Neural crest cell (in vitro differentiated cells): ENCODE measurements around the gene TARS1. TPM values are rescaled to one million over a fixed set of nuclear protein-coding genes. Genes with fewer than 3 reads are reported as not detected.

Experiments
- DNase-seq: peaks from one replicate; pipeline ENCODE4 v3.0.0; 2021; ENCODE audit warnings: low read depth, mixed read lengths, low spot score
- H3K27ac Mint-ChIP-seq: one replicate; pipeline ENCODE4 v1.8.0; 2021; ENCODE audit warnings: mild to moderate bottlenecking, mixed read lengths; ENCODE audit not compliant: unreplicated experiment
- H3K27me3 Mint-ChIP-seq: 2 replicates; pipeline ENCODE4 v1.8.0; 2021; ENCODE audit warnings: low read depth, mild to moderate bottlenecking, mixed read lengths
- H3K36me3 Mint-ChIP-seq: 2 replicates; pipeline ENCODE4 v1.8.0; 2021; ENCODE audit warnings: low read depth, mild to moderate bottlenecking, mixed read lengths
- H3K4me1 Mint-ChIP-seq: 2 replicates; pipeline ENCODE4 v1.8.0; 2021; ENCODE audit warnings: mixed read lengths
- H3K4me3 Mint-ChIP-seq: one replicate; pipeline ENCODE4 v1.8.0; 2021; ENCODE audit warnings: mild to moderate bottlenecking, mixed read lengths
- H3K9me3 Mint-ChIP-seq: 2 replicates; pipeline ENCODE4 v1.8.0; 2021; ENCODE audit warnings: mixed read lengths
- CTCF ChIP-seq: fragments of 200-600 bp; sonication (generic); conservative IDR thresholded peaks from 2 replicates; pipeline ENCODE4 v1.5.0; 2021; ENCODE audit warnings: antibody characterized with exemption, mild to moderate bottlenecking
- total RNA-seq: library from RNA; stranded (reverse); gene quantifications from 2 replicates; pipeline ENCODE4 v1.2.1, GENCODE V29; 2021

TARS1 gene
- total RNA-seq, 1 donor from 2014 or later: 211 TPM

GRCh38 chr5:33439905-33440481, 772 bp upstream of the TARS1 start:
- Mint-ChIP-seq H3K36me3 (peaks cover 2% of the 10 kb centered on the region), H3K4me3 (no peak overlapping the region), H3K27me3 (no peaks in the 10 kb centered on the region), H3K27ac (no peak overlapping the region), H3K9me3 (no peaks in the 10 kb centered on the region), H3K4me1 (peaks cover 17% of the 10 kb centered on the region)
- no peak for DNase-seq
- TF ChIP-seq CTCF: no peak

DNA sequence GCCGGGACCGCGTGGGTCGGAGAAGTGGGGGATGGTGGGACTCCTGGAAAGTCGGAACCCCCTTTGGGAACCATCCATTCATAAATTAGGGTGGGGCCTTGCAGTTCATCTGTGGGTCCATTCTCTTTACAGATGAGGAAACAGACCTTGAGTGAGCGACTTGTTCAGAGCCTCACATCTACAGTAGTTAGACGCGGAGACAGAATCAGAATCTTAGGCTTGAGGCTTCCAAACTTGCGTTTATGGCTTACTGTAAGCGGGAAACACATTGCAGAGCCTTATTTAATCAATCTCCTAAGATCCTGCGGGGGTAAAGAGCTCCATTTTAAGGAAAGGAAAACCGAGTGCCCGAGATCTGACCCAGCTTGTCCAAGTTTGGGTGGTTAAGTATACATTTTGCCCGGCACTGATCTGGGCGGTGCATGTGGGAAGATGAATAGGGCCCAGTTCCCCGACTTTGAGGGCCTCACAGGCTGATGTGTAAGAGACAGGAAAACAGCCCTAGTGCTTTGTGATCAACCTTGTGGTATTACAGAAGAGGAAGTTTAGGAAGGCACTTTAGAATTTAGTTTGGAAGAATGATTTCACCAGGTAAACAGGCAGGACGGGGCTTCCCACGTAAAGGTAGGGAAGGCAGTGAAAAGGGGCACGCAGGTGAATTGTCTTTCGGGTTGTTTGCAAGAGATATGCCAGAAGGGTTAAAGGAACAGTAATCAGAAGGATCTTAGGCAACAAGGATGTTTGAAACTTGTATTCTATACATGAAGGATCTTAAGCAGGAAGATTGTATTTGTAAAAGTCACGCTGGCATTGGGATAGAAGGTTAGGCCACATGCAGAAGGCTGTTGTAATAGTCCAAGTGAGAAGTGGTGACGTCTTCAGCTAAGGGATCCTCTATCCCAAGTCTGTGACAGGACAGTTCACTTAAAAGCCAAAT, 744 bp downstream of the TARS1 start:
- no peak for DNase-seq
- Mint-ChIP-seq H3K9me3 (no peaks in the 10 kb centered on the region), H3K4me1 (peaks cover 32% of the 10 kb centered on the region), H3K4me3 (no peak overlapping the region), H3K27me3 (no peaks in the 10 kb centered on the region), H3K27ac (no peak overlapping the region), H3K36me3 (peaks cover 11% of the 10 kb centered on the region)
- TF ChIP-seq CTCF: no peak

- Mint-ChIP-seq H3K27me3 (no peaks in the 10 kb centered on the region), H3K4me1 (peaks cover 43% of the 10 kb centered on the region), H3K9me3 (no peaks in the 10 kb centered on the region), H3K4me3 (peak overlapping the region; percentile 83), H3K36me3 (peaks cover 22% of the 10 kb centered on the region), H3K27ac (no peak overlapping the region)
- DNase-seq: no peak
- TF ChIP-seq CTCF: no peak
These were observed 3.8 kb downstream of the TARS1 start for GRCh38 chr5:33444542-33444941.

- Mint-ChIP-seq H3K27me3 (no peaks in the 10 kb centered on the region), H3K4me3 (peak overlapping the region; percentile 76), H3K4me1 (peaks cover 43% of the 10 kb centered on the region), H3K36me3 (peaks cover 22% of the 10 kb centered on the region), H3K27ac (no peak overlapping the region), H3K9me3 (no peaks in the 10 kb centered on the region)
- no peak for TF ChIP-seq CTCF
- DNase-seq: no peak
These were observed 5.0 kb downstream of the TARS1 start for GRCh38 chr5:33445798-33446197.

- no peaks in the 10 kb centered on the region for H3K27me3 Mint-ChIP-seq
- DNase-seq: no peak
- TF ChIP-seq CTCF: no peak
- H3K4me1 Mint-ChIP-seq: peaks cover 39% of the 10 kb centered on the region
- no peaks in the 10 kb centered on the region for H3K9me3 Mint-ChIP-seq
- no peak overlapping the region for H3K27ac Mint-ChIP-seq
- H3K36me3 Mint-ChIP-seq: peaks cover 26% of the 10 kb centered on the region
- no peak overlapping the region for H3K4me3 Mint-ChIP-seq
These were observed 7.4 kb downstream of the TARS1 start for GRCh38 chr5:33448118-33448517.
